NCI-H2107 treated with DMSO at 0.1 percent for 48 hours (cell line): ENCODE data around the gene FTH1.
"Not testable (repeated sequence)": the region's sequence is repeated elsewhere in the genome, so short reads cannot be mapped to it uniquely, and the experiment has no call there.

Source experiments
- DNase-seq: peaks from one replicate; lab custom pipeline; 2025; ENCODE audit not compliant: unreplicated experiment; lab: John Stamatoyannopoulos, UW

FTH1 gene

GRCh38 chr11:61964058-61964665 is 3.3 kb downstream of the FTH1 start:
- no peak for DNase-seq

GRCh38 chr11:61963282-61964057 is 4.0 kb downstream of the FTH1 start:
- DNase-seq = no peak

DNA sequence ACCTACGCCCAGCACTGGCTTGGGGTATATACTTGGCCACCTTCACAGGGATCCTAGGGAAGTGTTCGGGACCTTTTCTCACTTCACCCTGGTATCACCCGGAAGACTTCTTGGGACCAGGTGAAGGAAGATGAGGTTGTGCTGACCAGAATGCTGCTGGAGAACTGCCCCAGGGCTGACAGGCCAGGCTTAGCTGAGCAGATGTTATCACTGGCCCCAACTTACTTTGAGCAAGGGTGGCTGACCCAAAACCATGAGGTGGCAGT is 4.5 kb downstream of the FTH1 start:
- DNase-seq = no peak

GRCh38 chr11:61962213-61963015 is 5.0 kb downstream of the FTH1 start:
- no peak for DNase-seq

DNA sequence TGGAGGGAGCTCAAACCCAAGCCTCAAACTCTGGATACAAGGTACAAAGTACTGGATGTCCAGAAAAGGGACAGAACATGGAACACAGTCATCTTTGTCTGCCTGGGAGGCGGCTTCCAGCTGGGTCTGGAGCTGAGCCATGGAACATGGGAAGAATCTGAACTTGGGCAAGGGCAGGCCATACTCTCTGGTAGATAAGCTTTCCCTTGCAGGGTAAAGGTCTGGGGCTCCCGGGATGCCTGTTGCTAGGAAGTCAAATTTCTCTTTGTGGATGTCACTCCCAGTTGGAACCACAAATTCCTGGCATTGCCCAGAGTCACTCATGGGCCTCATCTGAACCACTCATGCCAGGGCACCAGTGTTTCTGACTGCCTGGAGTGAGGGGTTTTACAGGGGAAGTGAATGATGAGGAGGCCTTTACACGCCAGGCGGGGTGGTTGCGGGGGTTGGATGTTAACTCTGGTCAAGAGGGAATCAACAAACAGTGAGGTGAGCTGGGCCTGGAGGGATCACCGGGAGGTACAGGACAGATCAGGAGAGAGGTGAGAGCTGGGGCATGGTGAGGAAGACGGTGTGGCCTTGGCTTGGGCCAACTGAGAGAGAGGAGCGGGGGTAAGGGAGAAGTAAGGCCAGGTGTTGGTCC is 5.7 kb downstream of the FTH1 start:
- no peak for DNase-seq

GRCh38 chr11:61960532-61960931 is 6.9 kb downstream of the FTH1 start:
- DNase-seq = no peak

GRCh38 chr11:61959678-61960077 is 7.8 kb downstream of the FTH1 start:
- no peak for DNase-seq

GRCh38 chr11:61959114-61959513 is 8.3 kb downstream of the FTH1 start:
- no peak for DNase-seq

DNA sequence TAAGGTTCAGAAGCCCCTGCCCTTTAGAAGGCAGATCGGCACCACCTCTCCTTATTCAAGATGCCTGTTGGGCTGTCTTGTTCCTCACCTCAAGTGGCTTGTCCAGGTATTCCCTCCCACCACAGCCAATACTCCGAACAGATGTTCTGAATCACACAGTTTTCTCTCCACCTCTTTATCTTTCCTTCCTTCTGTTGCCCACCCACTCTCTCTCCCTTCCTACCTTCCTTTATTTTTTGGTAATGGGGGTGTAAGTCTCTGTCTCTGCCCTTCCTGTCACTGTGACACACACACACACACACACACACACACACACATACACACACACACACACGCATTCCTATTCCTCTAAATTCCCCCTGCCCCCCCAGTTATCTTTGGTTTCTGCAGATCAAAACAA is 8.8 kb downstream of the FTH1 start:
- DNase-seq = no peak

GRCh38 chr11:61957021-61957770 is 10.2 kb downstream of the FTH1 start:
- no peak for DNase-seq

DNA sequence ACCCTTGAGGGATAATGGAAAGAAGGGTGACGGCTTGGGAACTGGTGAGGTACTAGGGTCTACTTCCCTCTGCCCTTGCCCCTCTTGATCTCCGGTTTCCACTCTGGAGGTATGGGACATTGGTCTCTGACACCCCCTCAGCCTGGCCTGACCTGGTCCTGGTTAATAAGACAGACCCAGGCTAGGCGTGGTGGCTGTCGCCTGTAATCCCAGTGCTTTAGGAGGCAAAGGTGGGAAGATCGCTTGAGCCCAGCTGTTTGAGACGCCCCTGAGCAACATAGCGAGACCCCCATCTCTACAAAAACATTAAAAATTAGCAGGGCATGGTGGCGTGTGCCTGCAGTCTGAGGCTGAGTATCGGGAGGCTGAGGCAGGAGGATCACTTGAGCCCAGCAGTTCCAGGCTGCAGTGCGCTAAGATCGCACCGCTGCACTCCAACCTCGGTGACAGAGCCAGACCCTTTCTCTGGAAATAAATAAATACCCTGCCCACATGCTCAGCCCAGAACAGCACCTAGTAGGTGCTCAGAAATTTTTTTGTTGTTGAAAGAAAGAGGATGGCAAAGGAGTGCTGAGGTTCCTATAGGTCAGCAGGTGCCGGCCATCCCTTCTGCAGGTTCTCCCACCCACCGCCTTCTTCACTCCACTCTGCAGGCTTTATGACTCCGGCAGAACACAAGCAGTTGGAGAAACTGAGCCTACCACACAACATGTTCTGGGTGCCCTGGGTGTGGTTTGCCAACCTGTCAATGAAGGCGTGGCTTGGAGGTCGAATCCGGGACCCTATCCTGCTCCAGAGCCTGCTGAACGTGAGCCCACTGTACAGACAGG is 11.0 kb downstream of the FTH1 start:
- DNase-seq = no peak

DNA sequence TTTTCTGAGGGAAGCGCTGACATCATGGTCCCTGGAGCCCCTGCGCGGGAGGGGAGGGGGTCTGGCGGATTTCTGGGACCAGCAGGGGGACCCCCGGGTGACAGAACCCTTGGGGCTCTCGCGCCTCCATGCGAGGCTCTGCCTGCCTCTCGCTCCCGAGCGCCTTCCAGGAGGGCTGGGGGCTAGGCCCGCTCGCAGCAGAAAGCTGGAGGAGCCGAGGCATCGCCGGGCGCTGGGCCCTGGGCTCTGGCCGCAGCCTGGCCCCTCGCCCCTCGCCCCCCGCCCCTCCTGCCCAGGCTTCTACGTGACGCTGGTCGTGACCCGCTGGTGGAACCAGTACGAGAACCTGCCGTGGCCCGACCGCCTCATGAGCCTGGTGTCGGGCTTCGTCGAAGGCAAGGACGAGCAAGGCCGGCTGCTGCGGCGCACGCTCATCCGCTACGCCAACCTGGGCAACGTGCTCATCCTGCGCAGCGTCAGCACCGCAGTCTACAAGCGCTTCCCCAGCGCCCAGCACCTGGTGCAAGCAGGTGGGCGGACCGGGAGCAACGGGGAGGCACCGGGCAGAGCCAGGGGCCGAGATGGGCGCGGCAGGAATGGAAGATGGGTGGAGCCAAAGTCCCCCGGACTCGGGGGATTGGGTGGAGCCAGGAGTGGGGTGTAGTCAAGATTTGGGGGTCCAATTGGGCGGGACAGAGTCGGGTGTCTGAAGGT is 11.9 kb downstream of the FTH1 start:
- DNase-seq = no peak

GRCh38 chr11:61954851-61955421 is 12.5 kb downstream of the FTH1 start:
- DNase-seq = no peak

DNA sequence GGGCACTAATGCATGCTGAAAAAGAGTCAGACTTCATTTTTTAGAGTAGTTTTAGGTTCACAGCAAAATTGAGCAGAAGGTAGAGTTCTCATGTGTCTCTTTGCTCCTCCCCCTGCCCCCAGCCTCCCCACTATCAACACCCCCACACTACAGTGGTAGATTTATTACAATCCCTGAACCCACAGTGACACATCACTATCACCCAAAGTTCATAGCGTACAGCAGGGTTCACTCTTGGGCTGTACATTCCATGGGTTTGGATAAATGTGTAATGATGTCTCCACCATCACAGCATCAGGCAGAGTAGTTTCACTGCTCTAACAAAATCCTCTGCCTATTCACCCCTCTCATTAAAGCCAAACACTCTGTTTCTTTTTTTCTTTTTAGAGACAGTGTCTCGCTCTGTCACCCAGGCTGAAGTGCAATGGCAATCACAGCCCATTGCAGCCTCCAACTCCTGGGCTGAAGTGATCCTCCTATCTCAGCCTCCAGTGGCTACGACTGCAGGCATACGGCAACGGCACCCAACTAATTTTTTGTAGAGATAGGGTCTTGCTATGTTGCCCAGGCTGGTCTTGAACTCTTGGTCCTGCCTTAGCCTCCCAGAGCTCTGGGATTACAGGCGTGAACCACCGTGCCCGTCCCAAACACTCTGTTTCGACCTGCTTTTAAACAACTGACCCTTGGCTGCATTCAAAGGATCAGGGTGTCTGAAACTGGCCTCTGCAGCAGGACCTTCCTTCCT is 13.2 kb downstream of the FTH1 start:
- DNase-seq = no peak

DNA sequence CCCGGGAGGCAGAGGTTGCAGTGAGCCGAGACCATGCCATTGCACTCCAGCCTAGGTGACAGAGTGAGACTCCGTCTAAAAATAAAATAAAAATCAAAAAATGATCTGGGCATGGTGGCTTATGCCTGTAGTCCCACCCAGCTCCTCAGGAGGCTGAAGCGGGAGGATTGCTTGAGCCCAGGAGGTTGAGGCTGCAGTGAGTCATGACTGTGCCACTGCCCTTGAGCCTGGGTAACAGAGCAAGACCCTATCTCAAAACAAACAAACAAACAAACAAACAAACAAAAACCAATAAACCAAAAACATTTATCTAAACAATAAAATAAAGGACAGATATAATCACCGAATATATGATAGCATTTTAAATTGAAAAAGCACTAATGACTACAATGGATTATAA is 13.8 kb downstream of the FTH1 start:
- DNase-seq = not testable (repeated sequence)

DNA sequence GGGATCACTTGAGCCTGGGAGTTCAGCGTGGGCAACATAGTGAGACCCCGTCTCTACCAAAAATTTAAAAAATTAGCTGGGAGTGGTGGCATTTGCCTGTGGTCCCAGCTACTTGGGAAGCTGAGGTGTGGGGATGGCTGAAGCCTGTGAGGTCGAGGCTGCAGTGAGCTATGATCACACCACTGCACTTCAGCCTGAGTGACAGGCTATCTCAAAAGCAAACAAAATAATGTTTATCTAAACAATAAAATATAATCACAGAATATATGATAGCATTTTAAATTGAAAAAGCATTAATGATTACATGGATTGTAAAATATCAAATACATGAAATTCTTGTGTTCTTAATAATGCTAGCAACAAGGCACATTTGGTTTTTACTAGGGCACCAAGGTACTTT is 14.6 kb downstream of the FTH1 start:
- DNase-seq = no peak

GRCh38 chr11:61951484-61952135 is 15.8 kb downstream of the FTH1 start:
- no peak for DNase-seq

DNA sequence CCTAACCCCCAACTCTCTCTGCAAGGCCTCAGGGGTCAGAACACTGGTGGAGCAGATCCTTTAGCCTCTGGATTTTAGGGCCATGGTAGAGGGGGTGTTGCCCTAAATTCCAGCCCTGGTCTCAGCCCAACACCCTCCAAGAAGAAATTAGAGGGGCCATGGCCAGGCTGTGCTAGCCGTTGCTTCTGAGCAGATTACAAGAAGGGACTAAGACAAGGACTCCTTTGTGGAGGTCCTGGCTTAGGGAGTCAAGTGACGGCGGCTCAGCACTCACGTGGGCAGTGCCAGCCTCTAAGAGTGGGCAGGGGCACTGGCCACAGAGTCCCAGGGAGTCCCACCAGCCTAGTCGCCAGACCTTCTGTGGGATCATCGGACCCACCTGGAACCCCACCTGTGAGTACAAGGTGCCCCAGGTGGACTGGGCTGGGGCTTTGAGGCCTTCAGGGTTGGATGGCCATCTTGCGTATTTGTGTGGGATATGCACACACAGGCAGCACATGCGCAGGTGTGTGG is 17.3 kb downstream of the FTH1 start, which contains the start of gene BEST1:
Gene BEST1, plus strand, starts transcription at position 317 of the 513 bp plus-strand sequence. CDS start 1,456 bp downstream, outside the sequence.
- DNase-seq = no peak
